ENCODE results near the gene TDRKH. TPM values are rescaled to one million over a fixed set of nuclear protein-coding genes. Genes with fewer than 3 reads are reported as not detected.

The TDRKH gene
- total RNA-seq, 4 donors from 2014 or later = 1.2 to 4.1 (median 3.1) TPM

- Histone ChIP-seq H3K36me3 (peaks cover 7% of the 10 kb centered on the region), H3K9me3 (no peaks in the 10 kb centered on the region), H3K4me1 (peaks cover 15% of the 10 kb centered on the region), H3K27me3 (no peaks in the 10 kb centered on the region), H3K4me3 (no peak overlapping the region), H3K27ac (no peak overlapping the region)
- 80% methylated on average over 12 of the region's 12 CpGs for whole genome bisulfite sequencing
- no peak for TF ChIP-seq EP300 (IDR thresholded peaks at IDR 0.05)
- no peak for TF ChIP-seq POLR2A (IDR thresholded peaks at IDR 0.05)
- no peak for TF ChIP-seq CTCF (IDR thresholded peaks at IDR 0.05)
- TF ChIP-seq POLR2AphosphoS5 (IDR thresholded peaks at IDR 0.05) = no peak
- DNase-seq (ENCODE audit: low spot score in 2 of 2) = no peak
Measured at GRCh38 chr1:151815716-151816327, 25.5 kb upstream of the TDRKH start.

GRCh38 chr1:151814971-151815545, 24.8 kb upstream of the TDRKH start:
- H3K27ac ChIP-seq = no peak overlapping the region
- no peaks in the 10 kb centered on the region for H3K9me3 ChIP-seq
- TF ChIP-seq EP300 (IDR thresholded peaks at IDR 0.05) (no peak), POLR2AphosphoS5 (IDR thresholded peaks at IDR 0.05) (no peak), CTCF (IDR thresholded peaks at IDR 0.05) (no peak), POLR2A (IDR thresholded peaks at IDR 0.05) (no peak)
- WGBS = 85% methylated on average over 3 of the region's 8 CpGs
- DNase-seq (ENCODE audit: low spot score in 2 of 2) = no peak
- peaks cover 7% of the 10 kb centered on the region for H3K36me3 ChIP-seq
- no peaks in the 10 kb centered on the region for H3K27me3 ChIP-seq
- H3K4me3 ChIP-seq = no peak overlapping the region
- H3K4me1 ChIP-seq = peaks cover 10% of the 10 kb centered on the region

GRCh38 chr1:151814426-151814825, 24.1 kb upstream of the TDRKH start:
- Histone ChIP-seq H3K36me3 (peaks cover 7% of the 10 kb centered on the region), H3K9me3 (no peaks in the 10 kb centered on the region), H3K4me3 (no peak overlapping the region), H3K4me1 (peaks cover 11% of the 10 kb centered on the region), H3K27ac (no peak overlapping the region), H3K27me3 (no peaks in the 10 kb centered on the region)
- DNase-seq (ENCODE audit: low spot score in 2 of 2) = no peak
- TF ChIP-seq CTCF (IDR thresholded peaks at IDR 0.05) (no peak), POLR2AphosphoS5 (IDR thresholded peaks at IDR 0.05) (no peak), EP300 (IDR thresholded peaks at IDR 0.05) (no peak), POLR2A (IDR thresholded peaks at IDR 0.05) (no peak)
- WGBS = 85% methylated on average over 15 of the region's 15 CpGs

- WGBS = 85% methylated on average over 11 of the region's 12 CpGs
Measured at GRCh38 chr1:151813271-151813977, 23.1 kb upstream of the TDRKH start.

More at GRCh38 chr1:151813271-151813977, 23.1 kb upstream of the TDRKH start:
- no peak overlapping the region for H3K27ac ChIP-seq
- H3K4me1 ChIP-seq = peaks cover 11% of the 10 kb centered on the region
- TF ChIP-seq POLR2A (IDR thresholded peaks at IDR 0.05) = no peak
- no peak for TF ChIP-seq CTCF (IDR thresholded peaks at IDR 0.05)
- no peak for TF ChIP-seq EP300 (IDR thresholded peaks at IDR 0.05)
- no peak for TF ChIP-seq POLR2AphosphoS5 (IDR thresholded peaks at IDR 0.05)
- no peak overlapping the region for H3K4me3 ChIP-seq
- H3K27me3 ChIP-seq = no peaks in the 10 kb centered on the region
- no peak for DNase-seq (ENCODE audit: low spot score in 2 of 2)
- H3K36me3 ChIP-seq = peaks cover 7% of the 10 kb centered on the region
- H3K9me3 ChIP-seq = no peaks in the 10 kb centered on the region
